Caco-2 (cell line): ENCODE data around the gene JUP. TPM values are rescaled to one million over a fixed set of nuclear protein-coding genes. Genes with fewer than 3 reads are reported as not detected.

Experiments used
- BruUV-seq: library from RNA; stranded (reverse); fragments of 400-500 nt; replicated peaks from 2 replicates; lab custom pipeline; 2021; lab: Mats Ljungman, UMichigan
- CTCF ChIA-PET: fragments of 300-600 bp; sonication (Branson Sonifier 250); formaldehyde crosslinking; loops from one replicate; lab custom pipeline; 2022; ENCODE audit warnings: antibody characterized with exemption; lab: Charles Lee
- POLR2A ChIA-PET: fragments of 300-600 bp; sonication (Branson Sonifier 250); formaldehyde crosslinking; loops from one replicate; lab custom pipeline; 2022; ENCODE audit warnings: antibody characterized with exemption; lab: Charles Lee
- DNase-seq, 2 experiments: peaks; one replicate each; pipeline versions ENCODE4 v3.0.0 to v3.0.0-alpha.2; 2020 to 2022
- H3K27me3 ChIP-seq: replicated peaks from 2 replicates; pipeline ENCODE4 v1.6.0; 2011; ENCODE audit warnings: low read length; ENCODE audit not compliant: control insufficient read depth, insufficient read depth
- H3K36me3 ChIP-seq: 2 replicates; pipeline ENCODE4 v1.5.1; 2011; ENCODE audit warnings: low read length; ENCODE audit not compliant: control insufficient read depth, insufficient read depth
- H3K4me1 ChIP-seq: fragments of 250-450 bp; sonication (Bioruptor Pico); 2 replicates; pipeline ENCODE4 v1.5.1; 2020; ENCODE audit warnings: mild to moderate bottlenecking
- H3K4me3 ChIP-seq: 2 replicates; pipeline ENCODE4 v1.5.1; 2011; ENCODE audit warnings: low read depth, mild to moderate bottlenecking, control low read depth, low read length
- H3K9me3 ChIP-seq: fragments of 250-450 bp; sonication (Bioruptor Pico); 2 replicates; pipeline ENCODE4 v1.5.1; 2020; ENCODE audit warnings: mild to moderate bottlenecking, moderate library complexity
- H3K27ac Mint-ChIP-seq: one replicate; pipeline ENCODE4 v1.8.0; 2022; ENCODE audit warnings: mixed read lengths; ENCODE audit not compliant: unreplicated experiment
- H3K27me3 Mint-ChIP-seq: one replicate; pipeline ENCODE4 v1.8.0; 2022; ENCODE audit warnings: mixed read lengths; ENCODE audit not compliant: insufficient read depth, unreplicated experiment
- H3K36me3 Mint-ChIP-seq: one replicate; pipeline ENCODE4 v1.8.0; 2022; ENCODE audit warnings: mild to moderate bottlenecking, mixed read lengths; ENCODE audit not compliant: insufficient read depth, unreplicated experiment
- H3K4me1 Mint-ChIP-seq: one replicate; pipeline ENCODE4 v1.8.0; 2022; ENCODE audit warnings: low read depth, mixed read lengths; ENCODE audit not compliant: unreplicated experiment
- H3K4me3 Mint-ChIP-seq: one replicate; pipeline ENCODE4 v1.8.0; 2022; ENCODE audit warnings: mild to moderate bottlenecking, moderate library complexity, mixed read lengths; ENCODE audit not compliant: unreplicated experiment
- H3K9me3 Mint-ChIP-seq: one replicate; pipeline ENCODE4 v1.8.0; 2022; ENCODE audit warnings: mixed read lengths; ENCODE audit not compliant: unreplicated experiment
- intact Hi-C: fragments of 100-400 bp; cut with micrococcal nuclease; formaldehyde crosslinking; loops from one replicate; pipeline ENCODE4 v1.10.0; 2022; ENCODE audit not compliant: unreplicated experiment
- total RNA-seq: library from RNA; stranded (reverse); gene quantifications from 2 replicates; pipeline ENCODE4 v1.2.3, GENCODE V29; 2022
- TF ChIP-seq, protein P1 (sequence below), 2 experiments: fragments of 200-600 bp in 1 of 2; IDR thresholded peaks; 1 replicate in 1 of 2; 2 replicates in 1 of 2; pipeline versions ENCODE4 v1.5.1 to v1.8.0; 2011 to 2022; ENCODE audit warnings: antibody characterized with exemption in 1 of 2, control low read depth in 1 of 2, inconsistent platforms in 1 of 2, low read depth in 1 of 2, low read length in 1 of 2, mild to moderate bottlenecking in 1 of 2, moderate library complexity in 1 of 2; ENCODE audit not compliant: insufficient read depth in 1 of 2, severe bottlenecking in 1 of 2, unreplicated experiment in 1 of 2

Gene JUP
- total RNA-seq, 1 experiment from 2014 or later = 419 TPM

DNA sequence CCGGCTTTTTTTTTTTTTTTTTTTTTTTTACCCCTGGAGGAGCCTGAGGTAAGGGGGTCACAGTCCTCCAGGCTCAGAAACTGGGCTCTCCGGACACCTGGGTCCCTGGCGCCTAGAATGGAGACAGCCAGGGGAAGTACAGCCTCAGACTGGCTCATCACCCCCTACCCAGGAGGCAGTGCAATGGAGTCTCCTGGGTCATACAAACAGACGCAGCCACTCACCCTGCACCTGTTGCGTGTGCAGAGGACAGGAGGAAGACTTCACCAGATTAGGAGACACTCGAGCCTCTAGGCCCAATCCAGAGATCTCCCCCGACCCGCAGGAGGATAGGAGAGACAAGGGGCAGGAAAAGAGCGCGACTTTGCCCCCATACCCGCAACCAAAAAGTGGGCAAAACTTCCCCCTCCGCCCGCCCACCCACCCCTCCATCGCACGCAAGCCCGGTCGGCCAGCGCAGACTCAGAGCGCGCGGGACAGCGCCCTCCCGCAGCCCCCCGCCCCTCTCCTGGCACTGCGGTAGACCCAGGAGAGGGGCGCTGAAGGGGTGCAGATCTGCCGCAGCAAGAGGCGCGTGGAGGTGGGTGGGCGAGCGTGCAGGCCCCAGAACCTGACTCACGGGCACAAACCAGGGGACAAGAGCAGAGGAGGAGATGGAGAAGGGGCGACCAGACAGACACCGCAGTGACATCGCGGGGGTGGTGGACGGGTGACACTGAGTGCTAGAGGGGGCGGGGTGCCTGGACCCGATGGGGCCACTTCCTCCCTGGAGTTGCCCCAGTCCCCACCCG, 53.0 kb downstream of the JUP start:
- no peaks in the 10 kb centered on the region for H3K9me3 Mint-ChIP-seq
- Histone ChIP-seq H3K36me3 (no peaks in the 10 kb centered on the region), H3K9me3 (no peaks in the 10 kb centered on the region), H3K4me3 (peak overlapping the region; percentile 73), H3K27me3 (no peaks in the 10 kb centered on the region; the same call in none of the 2 replicates), H3K4me1 (peaks cover 18% of the 10 kb centered on the region)
- TF ChIP-seq, protein P1, sequence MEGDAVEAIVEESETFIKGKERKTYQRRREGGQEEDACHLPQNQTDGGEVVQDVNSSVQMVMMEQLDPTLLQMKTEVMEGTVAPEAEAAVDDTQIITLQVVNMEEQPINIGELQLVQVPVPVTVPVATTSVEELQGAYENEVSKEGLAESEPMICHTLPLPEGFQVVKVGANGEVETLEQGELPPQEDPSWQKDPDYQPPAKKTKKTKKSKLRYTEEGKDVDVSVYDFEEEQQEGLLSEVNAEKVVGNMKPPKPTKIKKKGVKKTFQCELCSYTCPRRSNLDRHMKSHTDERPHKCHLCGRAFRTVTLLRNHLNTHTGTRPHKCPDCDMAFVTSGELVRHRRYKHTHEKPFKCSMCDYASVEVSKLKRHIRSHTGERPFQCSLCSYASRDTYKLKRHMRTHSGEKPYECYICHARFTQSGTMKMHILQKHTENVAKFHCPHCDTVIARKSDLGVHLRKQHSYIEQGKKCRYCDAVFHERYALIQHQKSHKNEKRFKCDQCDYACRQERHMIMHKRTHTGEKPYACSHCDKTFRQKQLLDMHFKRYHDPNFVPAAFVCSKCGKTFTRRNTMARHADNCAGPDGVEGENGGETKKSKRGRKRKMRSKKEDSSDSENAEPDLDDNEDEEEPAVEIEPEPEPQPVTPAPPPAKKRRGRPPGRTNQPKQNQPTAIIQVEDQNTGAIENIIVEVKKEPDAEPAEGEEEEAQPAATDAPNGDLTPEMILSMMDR (IDR thresholded peaks at IDR 0.05; ENCODE audit: insufficient read depth in 1 of 2, low read depth in 1 of 2, low read length in 1 of 2, severe bottlenecking in 1 of 2, unreplicated experiment in 1 of 2) = no peak
- peaks cover 13% of the 10 kb centered on the region for H3K4me1 Mint-ChIP-seq
- intact Hi-C loops = no loop called here
- DNase-seq = no peak
- no peak overlapping the region for H3K27ac Mint-ChIP-seq
- peak overlapping the region; percentile 82 for H3K4me3 Mint-ChIP-seq
- no TSS peak for BruUV-seq
- POLR2A ChIA-PET = interaction anchor here (0.6 to 1.9 kb wide), 4 partner anchors 38 to 233 kb away, joined by 3 to 11 read pairs (median 6); partner anchors contain the start of gene CNP
- peaks cover 15% of the 10 kb centered on the region for H3K27me3 Mint-ChIP-seq
- H3K36me3 Mint-ChIP-seq = no peaks in the 10 kb centered on the region
- CTCF ChIA-PET = interaction anchor here (0.6 kb wide), 1 partner anchor 10 kb away, joined by 4 read pairs; no protein-coding TSS in a partner anchor

DNA sequence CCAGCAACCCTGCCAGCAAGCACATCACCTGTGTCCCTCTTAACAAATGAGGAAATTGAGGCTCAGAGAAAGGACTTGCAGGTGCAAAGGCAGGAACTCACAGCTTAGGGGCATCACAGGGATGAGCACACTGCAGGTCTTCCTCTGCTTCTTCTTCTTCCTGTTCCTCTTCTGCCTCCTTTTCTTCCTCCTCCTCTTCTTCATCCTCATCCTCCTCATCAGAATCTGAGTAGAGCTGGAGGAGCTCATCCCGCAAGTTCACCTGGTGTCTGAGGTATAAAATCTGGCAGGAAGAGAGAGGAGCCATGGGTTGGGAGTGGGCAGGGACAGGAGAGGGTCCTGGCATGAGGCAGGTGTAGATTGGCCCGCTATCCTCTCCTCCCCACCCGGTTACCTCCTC, 54.7 kb downstream of the JUP start:
- intact Hi-C loops = no loop called here
- CTCF ChIA-PET = no interaction called here

GRCh38 chr17:41730479-41730878, 56.0 kb downstream of the JUP start:
- H3K36me3 ChIP-seq = no peaks in the 10 kb centered on the region

More for the DNA sequence above, 54.7 kb downstream of the JUP start:
- Histone ChIP-seq H3K9me3 (no peaks in the 10 kb centered on the region), H3K36me3 (no peaks in the 10 kb centered on the region), H3K4me1 (peaks cover 8% of the 10 kb centered on the region; the same call in 1 of the 2 replicates), H3K4me3 (no peak overlapping the region), H3K27me3 (no peaks in the 10 kb centered on the region; the same call in none of the 2 replicates)
- H3K4me3 Mint-ChIP-seq = no peak overlapping the region
- DNase-seq = no peak
- H3K9me3 Mint-ChIP-seq = no peaks in the 10 kb centered on the region
- POLR2A ChIA-PET = no interaction called here
- BruUV-seq = no TSS peak
- no peak overlapping the region for H3K27ac Mint-ChIP-seq
- H3K27me3 Mint-ChIP-seq = peaks cover 9% of the 10 kb centered on the region
- TF ChIP-seq, protein P1 (IDR thresholded peaks at IDR 0.05; ENCODE audit: insufficient read depth in 1 of 2, low read depth in 1 of 2, low read length in 1 of 2, severe bottlenecking in 1 of 2, unreplicated experiment in 1 of 2) = no peak
- H3K36me3 Mint-ChIP-seq = no peaks in the 10 kb centered on the region
- H3K4me1 Mint-ChIP-seq = peaks cover 13% of the 10 kb centered on the region

More at GRCh38 chr17:41730479-41730878, 56.0 kb downstream of the JUP start:
- H3K27ac Mint-ChIP-seq = no peak overlapping the region
- H3K4me3 ChIP-seq = no peak overlapping the region
- no peak overlapping the region for H3K4me3 Mint-ChIP-seq
- no TSS peak for BruUV-seq
- H3K4me1 Mint-ChIP-seq = peaks cover 13% of the 10 kb centered on the region
- peaks cover 8% of the 10 kb centered on the region; the same call in 1 of the 2 replicates for H3K4me1 ChIP-seq
- peaks cover under 1% of the 10 kb centered on the region for H3K27me3 Mint-ChIP-seq
- no peaks in the 10 kb centered on the region; the same call in 1 of the 2 replicates for H3K27me3 ChIP-seq
- no peak for DNase-seq
- H3K36me3 Mint-ChIP-seq = no peaks in the 10 kb centered on the region
- no peaks in the 10 kb centered on the region for H3K9me3 ChIP-seq
- intact Hi-C loops = no loop called here
- ChIA-PET CTCF (interaction anchor here (1.0 kb wide), 1 partner anchor 41 kb away, joined by 3 read pairs; no protein-coding TSS in a partner anchor), POLR2A (no interaction called here)
- H3K9me3 Mint-ChIP-seq = no peaks in the 10 kb centered on the region
- TF ChIP-seq, protein P1 (IDR thresholded peaks at IDR 0.05; ENCODE audit: insufficient read depth in 1 of 2, low read depth in 1 of 2, low read length in 1 of 2, severe bottlenecking in 1 of 2, unreplicated experiment in 1 of 2) = no peak
